Measurements from ENCODE around the gene MRPL49.

MRPL49 gene

GRCh38 chr11:65102142-65103095 is 19.7 kb upstream of the MRPL49 start:
- DNase-seq (ENCODE audit: low spot score): no peak

GRCh38 chr11:65103476-65103875 is 18.6 kb upstream of the MRPL49 start:
- no peak for DNase-seq (ENCODE audit: low spot score)

GRCh38 chr11:65104628-65105027 is 17.5 kb upstream of the MRPL49 start:
- DNase-seq (ENCODE audit: low spot score): no peak

- no peak for DNase-seq (ENCODE audit: low spot score)
Observed at GRCh38 chr11:65107078-65107477, 15.0 kb upstream of the MRPL49 start.

- no peak for DNase-seq (ENCODE audit: low spot score)
Observed at GRCh38 chr11:65107751-65108468, 14.2 kb upstream of the MRPL49 start.

- no peak for DNase-seq (ENCODE audit: low spot score)
Observed at GRCh38 chr11:65108469-65109123, 13.5 kb upstream of the MRPL49 start.

GRCh38 chr11:65109231-65110198 is 12.6 kb upstream of the MRPL49 start:
- DNase-seq (ENCODE audit: low spot score): no peak

- DNase-seq (ENCODE audit: low spot score): peak; percentile 93
Observed at GRCh38 chr11:65110354-65110861, 11.7 kb upstream of the MRPL49 start.

- DNase-seq (ENCODE audit: low spot score): no peak
Observed at GRCh38 chr11:65111159-65111743, 10.9 kb upstream of the MRPL49 start.

- DNase-seq (ENCODE audit: low spot score): peak; percentile 97
Observed at GRCh38 chr11:65111744-65112545, 10.2 kb upstream of the MRPL49 start, which contains the start of gene TM7SF2. Gene TM7SF2 (plus strand): TSS chr11:65111872. CDS start chr11:65112016, 144 bp downstream.

- DNase-seq (ENCODE audit: low spot score): peak; percentile 80
Observed at GRCh38 chr11:65112546-65113360, 9.4 kb upstream of the MRPL49 start.

- DNase-seq (ENCODE audit: low spot score): no peak
Observed at GRCh38 chr11:65113361-65113756, 8.8 kb upstream of the MRPL49 start.

- DNase-seq (ENCODE audit: low spot score): no peak
Observed at GRCh38 chr11:65113839-65114238, 8.3 kb upstream of the MRPL49 start.

- no peak for DNase-seq (ENCODE audit: low spot score)
Observed at GRCh38 chr11:65114538-65115171, 7.5 kb upstream of the MRPL49 start.

GRCh38 chr11:65115361-65116082 is 6.6 kb upstream of the MRPL49 start:
- no peak for DNase-seq (ENCODE audit: low spot score)

GRCh38 chr11:65116370-65117205 is 5.5 kb upstream of the MRPL49 start:
- DNase-seq (ENCODE audit: low spot score): peak; percentile 65

Data from AG08396 (cell line).